Ascending aorta (tissue), 2 donors: ENCODE measurements around the gene PRELID3B. TPM values are rescaled to one million over a fixed set of nuclear protein-coding genes. Genes with fewer than 3 reads are reported as not detected.

Source experiments
- DNase-seq, 2 donors: peaks; one replicate each; pipeline ENCODE4 v3.0.0-alpha.2; 2019; ENCODE audit warnings: low spot score in 2 of 2
- H3K27ac ChIP-seq, 2 donors: fragments of 200-600 bp; sonication (generic); one replicate each; pipeline ENCODE4 v1.5.1; 2016 to 2017; ENCODE audit warnings: mild to moderate bottlenecking in 1 of 2
- H3K27me3 ChIP-seq: fragments of 200-600 bp; sonication (generic); one replicate; pipeline ENCODE4 v1.5.1; 2017
- H3K36me3 ChIP-seq, 2 donors: fragments of 200-600 bp; sonication (generic); one replicate each; pipeline ENCODE4 v1.5.1; 2016
- H3K4me1 ChIP-seq, 2 donors: fragments of 200-600 bp; sonication (generic); one replicate each; pipeline ENCODE4 v1.5.1; 2016 to 2017; ENCODE audit warnings: mild to moderate bottlenecking in 1 of 2
- H3K4me3 ChIP-seq, 2 donors: fragments of 200-600 bp; sonication (generic); one replicate each; pipeline ENCODE4 v1.5.1; 2016 to 2017; ENCODE audit warnings: mild to moderate bottlenecking in 1 of 2
- H3K9me3 ChIP-seq, 2 donors: fragments of 200-600 bp; sonication (generic); one replicate each; pipeline ENCODE4 v1.5.1; 2016
- CTCF ChIP-seq, 3 experiments: fragments of 200-600 bp in 2 of 3; fragments of 450-650 bp in 1 of 3; sonication (generic) in 2 of 3; IDR thresholded peaks; one replicate each; pipeline ENCODE4 v1.5.1; 2016 to 2019; ENCODE audit warnings: antibody characterized with exemption in 3 of 3, mild to moderate bottlenecking in 1 of 3, moderate library complexity in 1 of 3
- intact Hi-C: fragments of 100-400 bp; cut with DNase I; formaldehyde crosslinking; loops from one replicate; pipeline ENCODE4 v1.15.1; 2023
- total RNA-seq: library from RNA; depleted of rRNA; stranded (reverse); fragments of >200 nt; gene quantifications from one replicate; pipeline ENCODE4 v1.1.0, GENCODE V29; 2016

PRELID3B gene
- total RNA-seq, 1 donor from 2014 or later: 13.4 TPM

GRCh38 chr20:59025511-59025910 lies 17.1 kb downstream of the PRELID3B start:
- H3K4me1 ChIP-seq: peaks cover 0 to 14% of the 10 kb centered on the region in 2 donors
- H3K27ac ChIP-seq: no peak overlapping the region
- H3K4me3 ChIP-seq: no peak overlapping the region
- intact Hi-C loops: no loop called here
- peaks cover 13 to 65% of the 10 kb centered on the region in 2 donors for H3K36me3 ChIP-seq
- H3K9me3 ChIP-seq: no peaks in the 10 kb centered on the region
- no peak for DNase-seq
- no peak for TF ChIP-seq CTCF (IDR thresholded peaks at IDR 0.05)
- no peaks in the 10 kb centered on the region for H3K27me3 ChIP-seq

- TF ChIP-seq CTCF (IDR thresholded peaks at IDR 0.05): no peak
- intact Hi-C loops: no loop called here
- Histone ChIP-seq H3K36me3 (peaks cover 13 to 63% of the 10 kb centered on the region in 2 donors), H3K4me3 (no peak overlapping the region), H3K4me1 (peaks cover 0 to 14% of the 10 kb centered on the region in 2 donors), H3K27me3 (no peaks in the 10 kb centered on the region), H3K27ac (no peak overlapping the region), H3K9me3 (no peaks in the 10 kb centered on the region)
- DNase-seq: no peak
Measured at GRCh38 chr20:59025086-59025485, 17.5 kb downstream of the PRELID3B start.

- Histone ChIP-seq H3K27me3 (no peaks in the 10 kb centered on the region), H3K4me3 (no peak overlapping the region), H3K36me3 (peaks cover 13 to 54% of the 10 kb centered on the region in 2 donors), H3K4me1 (peaks cover 0 to 8% of the 10 kb centered on the region in 2 donors), H3K27ac (no peak overlapping the region), H3K9me3 (no peaks in the 10 kb centered on the region)
- no peak for TF ChIP-seq CTCF (IDR thresholded peaks at IDR 0.05)
- DNase-seq: no peak
- intact Hi-C loops: no loop called here
Measured at GRCh38 chr20:59024111-59024530, 18.5 kb downstream of the PRELID3B start.

- no peak for TF ChIP-seq CTCF (IDR thresholded peaks at IDR 0.05)
- no peaks in the 10 kb centered on the region for H3K27me3 ChIP-seq
- no peak for DNase-seq
- H3K9me3 ChIP-seq: no peaks in the 10 kb centered on the region
- no peak overlapping the region for H3K27ac ChIP-seq
- intact Hi-C loops: no loop called here
- peaks cover 13 to 50% of the 10 kb centered on the region in 2 donors for H3K36me3 ChIP-seq
- H3K4me1 ChIP-seq: peaks cover 0 to 4% of the 10 kb centered on the region in 2 donors
- no peak overlapping the region for H3K4me3 ChIP-seq
Measured at GRCh38 chr20:59023616-59024015, 19.0 kb downstream of the PRELID3B start.

- Histone ChIP-seq H3K4me1 (no peaks in the 10 kb centered on the region), H3K27ac (no peak overlapping the region), H3K36me3 (peaks cover 13 to 42% of the 10 kb centered on the region in 2 donors), H3K27me3 (no peaks in the 10 kb centered on the region), H3K9me3 (no peaks in the 10 kb centered on the region), H3K4me3 (no peak overlapping the region)
- no peak for DNase-seq
- no peak for TF ChIP-seq CTCF (IDR thresholded peaks at IDR 0.05)
- intact Hi-C loops: no loop called here
Measured at GRCh38 chr20:59022754-59023153, 19.8 kb downstream of the PRELID3B start.
